ENCODE measurements around the gene SGK2.

SGK2 gene

GRCh38 chr20:43549416-43550065, 9.3 kb upstream of the SGK2 start (continued):
- TF ChIP-seq ZNF18 (tag by site-specific recombination; IDR thresholded peaks at IDR 0.05) (no peak), ZBTB8A (tag by site-specific recombination; IDR thresholded peaks at IDR 0.05) (no peak), ZBTB21 (tag by site-specific recombination; IDR thresholded peaks at IDR 0.05) (no peak), ZEB2 (tag by site-specific recombination; IDR thresholded peaks at IDR 0.05) (no peak), ZNF776 (tag by site-specific recombination; IDR thresholded peaks at IDR 0.05; ENCODE audit: borderline replicate concordance) (no peak), ZFHX2 (tag by site-specific recombination; conservative IDR thresholded peaks at IDR 0.05) (no peak)
- TF ChIP-seq, protein P1, sequence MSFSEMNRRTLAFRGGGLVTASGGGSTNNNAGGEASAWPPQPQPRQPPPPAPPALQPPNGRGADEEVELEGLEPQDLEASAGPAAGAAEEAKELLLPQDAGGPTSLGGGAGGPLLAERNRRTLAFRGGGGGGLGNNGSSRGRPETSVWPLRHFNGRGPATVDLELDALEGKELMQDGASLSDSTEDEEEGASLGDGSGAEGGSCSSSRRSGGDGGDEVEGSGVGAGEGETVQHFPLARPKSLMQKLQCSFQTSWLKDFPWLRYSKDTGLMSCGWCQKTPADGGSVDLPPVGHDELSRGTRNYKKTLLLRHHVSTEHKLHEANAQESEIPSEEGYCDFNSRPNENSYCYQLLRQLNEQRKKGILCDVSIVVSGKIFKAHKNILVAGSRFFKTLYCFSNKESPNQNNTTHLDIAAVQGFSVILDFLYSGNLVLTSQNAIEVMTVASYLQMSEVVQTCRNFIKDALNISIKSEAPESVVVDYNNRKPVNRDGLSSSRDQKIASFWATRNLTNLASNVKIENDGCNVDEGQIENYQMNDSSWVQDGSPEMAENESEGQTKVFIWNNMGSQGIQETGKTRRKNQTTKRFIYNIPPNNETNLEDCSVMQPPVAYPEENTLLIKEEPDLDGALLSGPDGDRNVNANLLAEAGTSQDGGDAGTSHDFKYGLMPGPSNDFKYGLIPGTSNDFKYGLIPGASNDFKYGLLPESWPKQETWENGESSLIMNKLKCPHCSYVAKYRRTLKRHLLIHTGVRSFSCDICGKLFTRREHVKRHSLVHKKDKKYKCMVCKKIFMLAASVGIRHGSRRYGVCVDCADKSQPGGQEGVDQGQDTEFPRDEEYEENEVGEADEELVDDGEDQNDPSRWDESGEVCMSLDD (tag by site-specific recombination; IDR thresholded peaks at IDR 0.05), result no peak

- peaks cover 0 to 25% of the 10 kb centered on the region in 2 experiments; a peak in 1 of 3 replicates for H3K36me3 ChIP-seq (ENCODE audit: control insufficient read depth in 2 of 2, insufficient read depth in 1 of 2, low read length in 2 of 2)
- H3K4me3 ChIP-seq (ENCODE audit: low read depth, low read length), result no peak overlapping the region
- no peak overlapping the region for H3K27ac ChIP-seq (ENCODE audit: extremely low read depth, low read depth, low read length)
- CTCF ChIA-PET, result interaction anchor here (1.9 kb wide), 1 partner anchor 13 kb away, joined by 9 read pairs; no protein-coding TSS in a partner anchor
- POLR2A ChIA-PET, result no interaction called here
- TF ChIP-seq ZNF658 (tag by site-specific recombination; IDR thresholded peaks at IDR 0.05), result no peak
- TF ChIP-seq ZNF560 (tag by site-specific recombination; IDR thresholded peaks at IDR 0.05; ENCODE audit: borderline replicate concordance), result no peak
- TF ChIP-seq, protein P2, sequence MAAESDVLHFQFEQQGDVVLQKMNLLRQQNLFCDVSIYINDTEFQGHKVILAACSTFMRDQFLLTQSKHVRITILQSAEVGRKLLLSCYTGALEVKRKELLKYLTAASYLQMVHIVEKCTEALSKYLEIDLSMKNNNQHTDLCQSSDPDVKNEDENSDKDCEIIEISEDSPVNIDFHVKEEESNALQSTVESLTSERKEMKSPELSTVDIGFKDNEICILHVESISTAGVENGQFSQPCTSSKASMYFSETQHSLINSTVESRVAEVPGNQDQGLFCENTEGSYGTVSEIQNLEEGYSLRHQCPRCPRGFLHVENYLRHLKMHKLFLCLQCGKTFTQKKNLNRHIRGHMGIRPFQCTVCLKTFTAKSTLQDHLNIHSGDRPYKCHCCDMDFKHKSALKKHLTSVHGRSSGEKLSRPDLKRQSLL (tag by site-specific recombination; IDR thresholded peaks at IDR 0.05), result no peak
- no peak for TF ChIP-seq IKZF3 (tag by site-specific recombination; IDR thresholded peaks at IDR 0.05)
- TF ChIP-seq CTCF (tag by site-specific recombination; IDR thresholded peaks at IDR 0.05), result no peak
- TF ChIP-seq ZNF654 (tag by site-specific recombination; IDR thresholded peaks at IDR 0.05; ENCODE audit: low read depth), result no peak
- TF ChIP-seq SETDB1 (IDR thresholded peaks at IDR 0.05; ENCODE audit: insufficient read length, low read length), result no peak
- no peak for TF ChIP-seq ZNF114 (tag by site-specific recombination; IDR thresholded peaks at IDR 0.05)
- no peak for TF ChIP-seq ZNF707 (tag by site-specific recombination; IDR thresholded peaks at IDR 0.05)
- no peak for TF ChIP-seq ZNF138 (tag by site-specific recombination; IDR thresholded peaks at IDR 0.05; ENCODE audit: borderline replicate concordance)
- TF ChIP-seq ZNF548 (tag by site-specific recombination; IDR thresholded peaks at IDR 0.05), result no peak
- TF ChIP-seq PRDM10 (tag by site-specific recombination; IDR thresholded peaks at IDR 0.05), result no peak
- no peak for TF ChIP-seq ZNF837 (tag by site-specific recombination; IDR thresholded peaks at IDR 0.05)
- no peak for TF ChIP-seq SP3 (tag by site-specific recombination; IDR thresholded peaks at IDR 0.05)
- TF ChIP-seq ZNF571 (tag by site-specific recombination; IDR thresholded peaks at IDR 0.05), result no peak
- TF ChIP-seq ZNF239 (tag by site-specific recombination; IDR thresholded peaks at IDR 0.05), result no peak
- no peak for TF ChIP-seq ZNF843 (tag by site-specific recombination; IDR thresholded peaks at IDR 0.05)
- H3K4me1 ChIP-seq (ENCODE audit: control insufficient read depth, insufficient read depth, low read length), result no peaks in the 10 kb centered on the region
- H3K9me3 ChIP-seq (ENCODE audit: control insufficient read depth, insufficient read depth, low read depth, low read length), result no peaks in the 10 kb centered on the region
Measured at GRCh38 chr20:43550456-43550855, 8.4 kb upstream of the SGK2 start.

All from HEK293 (cell line).